Measurements from ENCODE around the gene TAF3.
"Not testable (repeated sequence)": the region's sequence is repeated elsewhere in the genome, so short reads cannot be mapped to it uniquely, and the experiment has no call there.

The TAF3 gene

GRCh38 chr10:7794251-7795026, 23.9 kb upstream of the TAF3 start:
- Histone ChIP-seq H3K27ac (ENCODE audit: low read length) (no peak overlapping the region), H3K9ac (ENCODE audit: low read depth, low read length) (no peak overlapping the region), H3K9me3 (ENCODE audit: insufficient read depth, low read depth, low read length) (no peaks in the 10 kb centered on the region), H3K4me3 (ENCODE audit: low read length) (no peak overlapping the region), H3K36me3 (ENCODE audit: insufficient read depth, low read depth, low read length) (peaks cover 51% of the 10 kb centered on the region), H3K4me1 (ENCODE audit: insufficient read depth, low read length) (no peaks in the 10 kb centered on the region; the same call in 1 of the 2 replicates), H3K27me3 (ENCODE audit: insufficient read depth, low read length) (no peaks in the 10 kb centered on the region)

GRCh38 chr10:7795605-7796004, 22.7 kb upstream of the TAF3 start:
- H3K9ac ChIP-seq (ENCODE audit: low read depth, low read length), result no peak overlapping the region
- H3K27me3 ChIP-seq (ENCODE audit: insufficient read depth, low read length), result no peaks in the 10 kb centered on the region
- H3K27ac ChIP-seq (ENCODE audit: low read length), result no peak overlapping the region
- peaks cover 59% of the 10 kb centered on the region for H3K36me3 ChIP-seq (ENCODE audit: insufficient read depth, low read depth, low read length)
- no peaks in the 10 kb centered on the region for H3K4me1 ChIP-seq (ENCODE audit: insufficient read depth, low read length)
- H3K9me3 ChIP-seq (ENCODE audit: insufficient read depth, low read depth, low read length), result no peaks in the 10 kb centered on the region
- H3K4me3 ChIP-seq (ENCODE audit: low read length), result no peak overlapping the region

GRCh38 chr10:7797582-7797981, 20.7 kb upstream of the TAF3 start:
- Histone ChIP-seq H3K4me1 (ENCODE audit: insufficient read depth, low read length) (no peaks in the 10 kb centered on the region), H3K9ac (ENCODE audit: low read depth, low read length) (no peak overlapping the region), H3K36me3 (ENCODE audit: insufficient read depth, low read depth, low read length) (peaks cover 66% of the 10 kb centered on the region), H3K27me3 (ENCODE audit: insufficient read depth, low read length) (no peaks in the 10 kb centered on the region), H3K4me3 (ENCODE audit: low read length) (no peak overlapping the region), H3K27ac (ENCODE audit: low read length) (no peak overlapping the region), H3K9me3 (ENCODE audit: insufficient read depth, low read depth, low read length) (no peaks in the 10 kb centered on the region)

- H3K36me3 ChIP-seq (ENCODE audit: insufficient read depth, low read depth, low read length), result peaks cover 86% of the 10 kb centered on the region
- H3K27ac ChIP-seq (ENCODE audit: low read length), result no peak overlapping the region
- no peak overlapping the region for H3K9ac ChIP-seq (ENCODE audit: low read depth, low read length)
- no peaks in the 10 kb centered on the region for H3K9me3 ChIP-seq (ENCODE audit: insufficient read depth, low read depth, low read length)
- H3K4me1 ChIP-seq (ENCODE audit: insufficient read depth, low read length), result no peaks in the 10 kb centered on the region
- H3K4me3 ChIP-seq (ENCODE audit: low read length), result no peak overlapping the region
- no peaks in the 10 kb centered on the region for H3K27me3 ChIP-seq (ENCODE audit: insufficient read depth, low read length)
Observed at GRCh38 chr10:7802606-7803005, 15.7 kb upstream of the TAF3 start.

GRCh38 chr10:7804216-7804615, 14.1 kb upstream of the TAF3 start:
- no peak overlapping the region for H3K9ac ChIP-seq (ENCODE audit: low read depth, low read length)
- peaks cover 82% of the 10 kb centered on the region for H3K36me3 ChIP-seq (ENCODE audit: insufficient read depth, low read depth, low read length)
- no peaks in the 10 kb centered on the region for H3K9me3 ChIP-seq (ENCODE audit: insufficient read depth, low read depth, low read length)
- no peaks in the 10 kb centered on the region for H3K4me1 ChIP-seq (ENCODE audit: insufficient read depth, low read length)
- no peak overlapping the region for H3K4me3 ChIP-seq (ENCODE audit: low read length)
- no peaks in the 10 kb centered on the region for H3K27me3 ChIP-seq (ENCODE audit: insufficient read depth, low read length)
- no peak overlapping the region for H3K27ac ChIP-seq (ENCODE audit: low read length)

GRCh38 chr10:7804741-7805140, 13.6 kb upstream of the TAF3 start:
- Histone ChIP-seq H3K9ac (ENCODE audit: low read depth, low read length) (no peak overlapping the region), H3K27me3 (ENCODE audit: insufficient read depth, low read length) (no peaks in the 10 kb centered on the region), H3K4me3 (ENCODE audit: low read length) (no peak overlapping the region), H3K4me1 (ENCODE audit: insufficient read depth, low read length) (no peaks in the 10 kb centered on the region), H3K9me3 (ENCODE audit: insufficient read depth, low read depth, low read length) (no peaks in the 10 kb centered on the region), H3K27ac (ENCODE audit: low read length) (no peak overlapping the region), H3K36me3 (ENCODE audit: insufficient read depth, low read depth, low read length) (peaks cover 77% of the 10 kb centered on the region)

GRCh38 chr10:7808686-7809267, 9.5 kb upstream of the TAF3 start:
- Histone ChIP-seq H3K4me3 (ENCODE audit: low read length) (no peak overlapping the region), H3K9me3 (ENCODE audit: insufficient read depth, low read depth, low read length) (no peaks in the 10 kb centered on the region), H3K27ac (ENCODE audit: low read length) (no peak overlapping the region), H3K27me3 (ENCODE audit: insufficient read depth, low read length) (no peaks in the 10 kb centered on the region; the same call in 1 of the 2 replicates), H3K4me1 (ENCODE audit: insufficient read depth, low read length) (no peaks in the 10 kb centered on the region; the same call in 1 of the 2 replicates), H3K36me3 (ENCODE audit: insufficient read depth, low read depth, low read length) (peaks cover 40% of the 10 kb centered on the region), H3K9ac (ENCODE audit: low read depth, low read length) (no peak overlapping the region)

- H3K9ac ChIP-seq (ENCODE audit: low read depth, low read length), result no peak overlapping the region
- H3K36me3 ChIP-seq (ENCODE audit: insufficient read depth, low read depth, low read length), result peaks cover 25% of the 10 kb centered on the region
- H3K4me3 ChIP-seq (ENCODE audit: low read length), result no peak overlapping the region
- no peaks in the 10 kb centered on the region for H3K9me3 ChIP-seq (ENCODE audit: insufficient read depth, low read depth, low read length)
- no peaks in the 10 kb centered on the region; the same call in 1 of the 2 replicates for H3K4me1 ChIP-seq (ENCODE audit: insufficient read depth, low read length)
- no peaks in the 10 kb centered on the region; the same call in 1 of the 2 replicates for H3K27me3 ChIP-seq (ENCODE audit: insufficient read depth, low read length)
- H3K27ac ChIP-seq (ENCODE audit: low read length), result no peak overlapping the region
Observed at GRCh38 chr10:7810443-7810842, 7.9 kb upstream of the TAF3 start.

- no peaks in the 10 kb centered on the region for H3K9me3 ChIP-seq (ENCODE audit: insufficient read depth, low read depth, low read length)
- H3K36me3 ChIP-seq (ENCODE audit: insufficient read depth, low read depth, low read length), result peaks cover 21% of the 10 kb centered on the region
- H3K9ac ChIP-seq (ENCODE audit: low read depth, low read length), result no peak overlapping the region
- no peaks in the 10 kb centered on the region; the same call in 1 of the 2 replicates for H3K27me3 ChIP-seq (ENCODE audit: insufficient read depth, low read length)
- H3K4me3 ChIP-seq (ENCODE audit: low read length), result no peak overlapping the region
- H3K4me1 ChIP-seq (ENCODE audit: insufficient read depth, low read length), result no peaks in the 10 kb centered on the region; the same call in 1 of the 2 replicates
- H3K27ac ChIP-seq (ENCODE audit: low read length), result no peak overlapping the region
Observed at GRCh38 chr10:7811000-7811399, 7.3 kb upstream of the TAF3 start.

- not testable (repeated sequence) for H3K9ac ChIP-seq (ENCODE audit: low read depth, low read length); H3K9me3 ChIP-seq (ENCODE audit: insufficient read depth, low read depth, low read length); H3K27me3 ChIP-seq (ENCODE audit: insufficient read depth, low read length); H3K27ac ChIP-seq (ENCODE audit: low read length); H3K4me1 ChIP-seq (ENCODE audit: insufficient read depth, low read length); H3K4me3 ChIP-seq (ENCODE audit: low read length)
- peaks cover 18% of the 10 kb centered on the region for H3K36me3 ChIP-seq (ENCODE audit: insufficient read depth, low read depth, low read length)
Observed at GRCh38 chr10:7811743-7812142, 6.6 kb upstream of the TAF3 start.

GRCh38 chr10:7813481-7813880, 4.8 kb upstream of the TAF3 start:
- Histone ChIP-seq H3K27me3 (ENCODE audit: insufficient read depth, low read length) (no peaks in the 10 kb centered on the region; the same call in 1 of the 2 replicates), H3K27ac (ENCODE audit: low read length) (no peak overlapping the region), H3K9ac (ENCODE audit: low read depth, low read length) (no peak overlapping the region), H3K4me3 (ENCODE audit: low read length) (no peak overlapping the region), H3K9me3 (ENCODE audit: insufficient read depth, low read depth, low read length) (no peaks in the 10 kb centered on the region), H3K36me3 (ENCODE audit: insufficient read depth, low read depth, low read length) (peaks cover 3% of the 10 kb centered on the region; the same call in 1 of the 2 replicates), H3K4me1 (ENCODE audit: insufficient read depth, low read length) (peaks cover 3% of the 10 kb centered on the region)

- H3K27ac ChIP-seq (ENCODE audit: low read length), result no peak overlapping the region
- H3K36me3 ChIP-seq (ENCODE audit: insufficient read depth, low read depth, low read length), result no peaks in the 10 kb centered on the region; the same call in 1 of the 2 replicates
- peak overlapping the region; percentile 80; the same call in 1 of the 2 replicates for H3K9ac ChIP-seq (ENCODE audit: low read depth, low read length)
- H3K4me1 ChIP-seq (ENCODE audit: insufficient read depth, low read length), result peaks cover 9% of the 10 kb centered on the region
- no peaks in the 10 kb centered on the region for H3K9me3 ChIP-seq (ENCODE audit: insufficient read depth, low read depth, low read length)
- peak overlapping the region; percentile 97 for H3K4me3 ChIP-seq (ENCODE audit: low read length)
- H3K27me3 ChIP-seq (ENCODE audit: insufficient read depth, low read length), result no peaks in the 10 kb centered on the region; the same call in 1 of the 2 replicates
Observed at GRCh38 chr10:7817576-7817975, 729 bp upstream of the TAF3 start.

Data from iPS-20b (cell line).